Measurements from ENCODE around the gene KASH5. TPM values are rescaled to one million over a fixed set of nuclear protein-coding genes. Genes with fewer than 3 reads are reported as not detected.

Gene KASH5
- total RNA-seq, 1 experiment from 2014 or later: 0.42 TPM

DNA sequence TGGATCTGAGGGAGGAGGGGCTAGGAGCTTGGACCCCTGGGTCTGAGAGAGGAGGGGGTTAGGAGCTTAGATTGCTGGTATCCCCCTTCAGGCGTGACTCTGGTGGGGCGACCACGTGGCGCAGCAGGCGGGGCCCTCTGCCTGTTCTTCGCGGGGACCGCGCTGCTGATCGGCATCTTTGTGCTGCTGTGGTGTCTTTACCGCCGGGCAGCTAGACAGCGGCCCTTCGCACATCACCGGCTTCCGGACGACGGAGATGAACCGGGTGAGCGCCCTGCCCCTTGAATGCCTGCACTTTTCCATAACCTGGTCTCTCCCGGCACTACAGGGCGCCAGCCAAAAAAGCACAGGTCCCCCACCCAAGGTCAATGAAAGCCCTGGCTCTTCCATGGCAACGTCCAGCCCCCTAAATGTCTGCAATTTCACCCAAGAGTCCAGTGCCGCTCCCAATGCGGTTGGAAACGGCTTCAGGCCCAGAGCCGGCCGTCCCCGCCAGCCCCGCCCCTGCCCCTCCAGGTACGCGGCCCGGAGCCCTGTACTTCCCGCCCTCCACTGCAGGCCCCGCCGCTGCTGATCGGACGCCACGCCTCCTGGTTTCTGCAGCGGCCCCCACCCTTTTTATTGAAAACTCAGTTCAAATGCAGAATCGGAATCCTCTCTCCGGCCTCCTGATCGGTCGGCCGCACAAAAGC, 40.0 kb downstream of the KASH5 start (continued):
- TF ChIP-seq, protein P1, sequence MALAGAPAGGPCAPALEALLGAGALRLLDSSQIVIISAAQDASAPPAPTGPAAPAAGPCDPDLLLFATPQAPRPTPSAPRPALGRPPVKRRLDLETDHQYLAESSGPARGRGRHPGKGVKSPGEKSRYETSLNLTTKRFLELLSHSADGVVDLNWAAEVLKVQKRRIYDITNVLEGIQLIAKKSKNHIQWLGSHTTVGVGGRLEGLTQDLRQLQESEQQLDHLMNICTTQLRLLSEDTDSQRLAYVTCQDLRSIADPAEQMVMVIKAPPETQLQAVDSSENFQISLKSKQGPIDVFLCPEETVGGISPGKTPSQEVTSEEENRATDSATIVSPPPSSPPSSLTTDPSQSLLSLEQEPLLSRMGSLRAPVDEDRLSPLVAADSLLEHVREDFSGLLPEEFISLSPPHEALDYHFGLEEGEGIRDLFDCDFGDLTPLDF (CRISPR knock-in tag; IDR thresholded peaks at IDR 0.05): 0 out of 2 replicates have a peak, but pooled peaks have one; percentile 18
- TF ChIP-seq ZNF232 (CRISPR knock-in tag; IDR thresholded peaks at IDR 0.05): 0 out of 2 replicates have a peak, but pooled peaks have one; percentile 42
- TF ChIP-seq, protein P2, sequence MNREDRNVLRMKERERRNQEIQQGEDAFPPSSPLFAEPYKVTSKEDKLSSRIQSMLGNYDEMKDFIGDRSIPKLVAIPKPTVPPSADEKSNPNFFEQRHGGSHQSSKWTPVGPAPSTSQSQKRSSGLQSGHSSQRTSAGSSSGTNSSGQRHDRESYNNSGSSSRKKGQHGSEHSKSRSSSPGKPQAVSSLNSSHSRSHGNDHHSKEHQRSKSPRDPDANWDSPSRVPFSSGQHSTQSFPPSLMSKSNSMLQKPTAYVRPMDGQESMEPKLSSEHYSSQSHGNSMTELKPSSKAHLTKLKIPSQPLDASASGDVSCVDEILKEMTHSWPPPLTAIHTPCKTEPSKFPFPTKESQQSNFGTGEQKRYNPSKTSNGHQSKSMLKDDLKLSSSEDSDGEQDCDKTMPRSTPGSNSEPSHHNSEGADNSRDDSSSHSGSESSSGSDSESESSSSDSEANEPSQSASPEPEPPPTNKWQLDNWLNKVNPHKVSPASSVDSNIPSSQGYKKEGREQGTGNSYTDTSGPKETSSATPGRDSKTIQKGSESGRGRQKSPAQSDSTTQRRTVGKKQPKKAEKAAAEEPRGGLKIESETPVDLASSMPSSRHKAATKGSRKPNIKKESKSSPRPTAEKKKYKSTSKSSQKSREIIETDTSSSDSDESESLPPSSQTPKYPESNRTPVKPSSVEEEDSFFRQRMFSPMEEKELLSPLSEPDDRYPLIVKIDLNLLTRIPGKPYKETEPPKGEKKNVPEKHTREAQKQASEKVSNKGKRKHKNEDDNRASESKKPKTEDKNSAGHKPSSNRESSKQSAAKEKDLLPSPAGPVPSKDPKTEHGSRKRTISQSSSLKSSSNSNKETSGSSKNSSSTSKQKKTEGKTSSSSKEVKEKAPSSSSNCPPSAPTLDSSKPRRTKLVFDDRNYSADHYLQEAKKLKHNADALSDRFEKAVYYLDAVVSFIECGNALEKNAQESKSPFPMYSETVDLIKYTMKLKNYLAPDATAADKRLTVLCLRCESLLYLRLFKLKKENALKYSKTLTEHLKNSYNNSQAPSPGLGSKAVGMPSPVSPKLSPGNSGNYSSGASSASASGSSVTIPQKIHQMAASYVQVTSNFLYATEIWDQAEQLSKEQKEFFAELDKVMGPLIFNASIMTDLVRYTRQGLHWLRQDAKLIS (CRISPR knock-in tag; IDR thresholded peaks at IDR 0.05; ENCODE audit: borderline replicate concordance): no peak
- no peak for TF ChIP-seq NFYB (CRISPR knock-in tag; conservative IDR thresholded peaks at IDR 0.05; ENCODE audit: low read depth)
- no peak for TF ChIP-seq HMGA2 (CRISPR knock-in tag; IDR thresholded peaks at IDR 0.05)
- TF ChIP-seq, protein P3, sequence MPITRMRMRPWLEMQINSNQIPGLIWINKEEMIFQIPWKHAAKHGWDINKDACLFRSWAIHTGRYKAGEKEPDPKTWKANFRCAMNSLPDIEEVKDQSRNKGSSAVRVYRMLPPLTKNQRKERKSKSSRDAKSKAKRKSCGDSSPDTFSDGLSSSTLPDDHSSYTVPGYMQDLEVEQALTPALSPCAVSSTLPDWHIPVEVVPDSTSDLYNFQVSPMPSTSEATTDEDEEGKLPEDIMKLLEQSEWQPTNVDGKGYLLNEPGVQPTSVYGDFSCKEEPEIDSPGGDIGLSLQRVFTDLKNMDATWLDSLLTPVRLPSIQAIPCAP (CRISPR knock-in tag; IDR thresholded peaks at IDR 0.05): no peak
- TF ChIP-seq, protein P4, sequence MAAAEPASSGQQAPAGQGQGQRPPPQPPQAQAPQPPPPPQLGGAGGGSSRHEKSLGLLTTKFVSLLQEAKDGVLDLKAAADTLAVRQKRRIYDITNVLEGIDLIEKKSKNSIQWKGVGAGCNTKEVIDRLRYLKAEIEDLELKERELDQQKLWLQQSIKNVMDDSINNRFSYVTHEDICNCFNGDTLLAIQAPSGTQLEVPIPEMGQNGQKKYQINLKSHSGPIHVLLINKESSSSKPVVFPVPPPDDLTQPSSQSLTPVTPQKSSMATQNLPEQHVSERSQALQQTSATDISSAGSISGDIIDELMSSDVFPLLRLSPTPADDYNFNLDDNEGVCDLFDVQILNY (CRISPR knock-in tag; IDR thresholded peaks at IDR 0.05): peak; percentile 57; the same call in 1 of the 2 replicates
- TF ChIP-seq SMAD3 (CRISPR knock-in tag; IDR thresholded peaks at IDR 0.05; ENCODE audit: borderline replicate concordance): 0 out of 2 replicates have a peak, but pooled peaks have one; percentile 24
- no peak for TF ChIP-seq FOXK1 (CRISPR knock-in tag; IDR thresholded peaks at IDR 0.05)
- TF ChIP-seq, protein P5, sequence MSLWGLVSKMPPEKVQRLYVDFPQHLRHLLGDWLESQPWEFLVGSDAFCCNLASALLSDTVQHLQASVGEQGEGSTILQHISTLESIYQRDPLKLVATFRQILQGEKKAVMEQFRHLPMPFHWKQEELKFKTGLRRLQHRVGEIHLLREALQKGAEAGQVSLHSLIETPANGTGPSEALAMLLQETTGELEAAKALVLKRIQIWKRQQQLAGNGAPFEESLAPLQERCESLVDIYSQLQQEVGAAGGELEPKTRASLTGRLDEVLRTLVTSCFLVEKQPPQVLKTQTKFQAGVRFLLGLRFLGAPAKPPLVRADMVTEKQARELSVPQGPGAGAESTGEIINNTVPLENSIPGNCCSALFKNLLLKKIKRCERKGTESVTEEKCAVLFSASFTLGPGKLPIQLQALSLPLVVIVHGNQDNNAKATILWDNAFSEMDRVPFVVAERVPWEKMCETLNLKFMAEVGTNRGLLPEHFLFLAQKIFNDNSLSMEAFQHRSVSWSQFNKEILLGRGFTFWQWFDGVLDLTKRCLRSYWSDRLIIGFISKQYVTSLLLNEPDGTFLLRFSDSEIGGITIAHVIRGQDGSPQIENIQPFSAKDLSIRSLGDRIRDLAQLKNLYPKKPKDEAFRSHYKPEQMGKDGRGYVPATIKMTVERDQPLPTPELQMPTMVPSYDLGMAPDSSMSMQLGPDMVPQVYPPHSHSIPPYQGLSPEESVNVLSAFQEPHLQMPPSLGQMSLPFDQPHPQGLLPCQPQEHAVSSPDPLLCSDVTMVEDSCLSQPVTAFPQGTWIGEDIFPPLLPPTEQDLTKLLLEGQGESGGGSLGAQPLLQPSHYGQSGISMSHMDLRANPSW (CRISPR knock-in tag; conservative IDR thresholded peaks at IDR 0.05; ENCODE audit: low read depth): no peak
- TF ChIP-seq ZNF671 (CRISPR knock-in tag; IDR thresholded peaks at IDR 0.05): no peak
- TF ChIP-seq NFE2L1 (CRISPR knock-in tag; IDR thresholded peaks at IDR 0.05): peak; percentile 65; the same call in 1 of the 2 replicates
- TF ChIP-seq IRF2 (CRISPR knock-in tag; IDR thresholded peaks at IDR 0.05; ENCODE audit: borderline replicate concordance, low read depth): no peak

DNA sequence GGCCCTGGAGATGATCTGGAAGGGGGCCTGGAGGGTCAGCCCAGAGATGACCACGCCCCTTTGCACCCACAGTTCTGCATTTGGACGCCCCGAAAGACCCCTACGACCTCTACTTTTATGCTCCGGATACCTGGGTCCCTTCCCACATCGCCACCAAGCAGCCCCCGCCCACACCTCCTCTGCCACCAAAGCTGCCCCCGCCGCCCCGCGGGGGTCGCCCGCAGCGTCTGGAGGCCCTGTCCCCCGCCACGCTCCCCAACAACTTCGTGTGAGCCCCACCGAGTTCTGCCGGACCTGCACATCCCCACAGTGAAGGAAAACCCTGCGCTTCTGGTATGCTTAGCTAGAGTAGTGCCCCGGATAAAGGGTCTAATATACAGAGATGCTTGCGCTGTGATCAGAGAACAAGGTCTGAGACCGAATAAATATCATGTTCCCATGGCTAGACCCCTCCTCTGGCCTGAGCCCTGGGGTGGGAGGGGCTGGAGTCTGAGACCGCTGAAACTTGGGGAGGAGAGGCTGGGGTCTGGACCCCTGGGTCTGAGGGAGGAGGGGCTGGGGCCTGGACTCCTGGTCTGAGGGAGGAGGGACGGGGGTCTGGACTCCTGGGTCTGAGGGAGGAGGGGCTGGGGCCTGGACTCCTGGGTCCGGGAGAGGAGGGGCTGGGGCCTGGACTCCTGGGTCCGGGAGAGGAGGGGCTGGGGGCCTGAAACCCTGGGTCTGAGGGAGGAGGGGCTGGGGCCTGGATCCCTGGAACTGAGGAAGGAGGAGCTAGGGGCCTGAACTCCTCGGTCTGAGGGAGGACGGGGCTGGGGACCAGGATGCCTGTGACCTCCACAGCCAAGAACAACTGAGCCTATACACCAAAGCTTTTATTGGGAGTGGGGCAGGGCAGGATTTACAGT, 40.8 kb downstream of the KASH5 start:
- Mint-ChIP-seq H3K27ac (0 out of 2 replicates have a peak overlapping the region, but pooled peaks have one; percentile 67), H3K27me3 (ENCODE audit: low read depth) (peaks cover 98% of the 10 kb centered on the region), H3K9me3 (0 out of 2 replicates have a peak, but pooled peaks cover 4% of the 10 kb centered on the region), H3K4me1 (peaks cover 67% of the 10 kb centered on the region), H3K4me3 (peak overlapping the region; percentile 84), H3K36me3 (peaks cover 3% of the 10 kb centered on the region; the same call in 1 of the 2 replicates)
- no peak for DNase-seq (ENCODE audit: low spot score)
- ChIA-PET CTCF (interaction anchor here (0.6 to 4.5 kb wide), 9 partner anchors 7 to 127 kb away, joined by 3 to 34 read pairs (median 4); partner anchors contain the start of genes DKKL1, SLC17A7 and TEAD2), POLR2A (interaction anchor here (0.6 kb wide), 1 partner anchor 25 kb away, joined by 3 read pairs; no protein-coding TSS in a partner anchor)
- no peak for ATAC-seq
- TF ChIP-seq, protein P6, sequence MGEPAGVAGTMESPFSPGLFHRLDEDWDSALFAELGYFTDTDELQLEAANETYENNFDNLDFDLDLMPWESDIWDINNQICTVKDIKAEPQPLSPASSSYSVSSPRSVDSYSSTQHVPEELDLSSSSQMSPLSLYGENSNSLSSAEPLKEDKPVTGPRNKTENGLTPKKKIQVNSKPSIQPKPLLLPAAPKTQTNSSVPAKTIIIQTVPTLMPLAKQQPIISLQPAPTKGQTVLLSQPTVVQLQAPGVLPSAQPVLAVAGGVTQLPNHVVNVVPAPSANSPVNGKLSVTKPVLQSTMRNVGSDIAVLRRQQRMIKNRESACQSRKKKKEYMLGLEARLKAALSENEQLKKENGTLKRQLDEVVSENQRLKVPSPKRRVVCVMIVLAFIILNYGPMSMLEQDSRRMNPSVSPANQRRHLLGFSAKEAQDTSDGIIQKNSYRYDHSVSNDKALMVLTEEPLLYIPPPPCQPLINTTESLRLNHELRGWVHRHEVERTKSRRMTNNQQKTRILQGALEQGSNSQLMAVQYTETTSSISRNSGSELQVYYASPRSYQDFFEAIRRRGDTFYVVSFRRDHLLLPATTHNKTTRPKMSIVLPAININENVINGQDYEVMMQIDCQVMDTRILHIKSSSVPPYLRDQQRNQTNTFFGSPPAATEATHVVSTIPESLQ (CRISPR knock-in tag; IDR thresholded peaks at IDR 0.05): no peak
- TF ChIP-seq, protein P7, sequence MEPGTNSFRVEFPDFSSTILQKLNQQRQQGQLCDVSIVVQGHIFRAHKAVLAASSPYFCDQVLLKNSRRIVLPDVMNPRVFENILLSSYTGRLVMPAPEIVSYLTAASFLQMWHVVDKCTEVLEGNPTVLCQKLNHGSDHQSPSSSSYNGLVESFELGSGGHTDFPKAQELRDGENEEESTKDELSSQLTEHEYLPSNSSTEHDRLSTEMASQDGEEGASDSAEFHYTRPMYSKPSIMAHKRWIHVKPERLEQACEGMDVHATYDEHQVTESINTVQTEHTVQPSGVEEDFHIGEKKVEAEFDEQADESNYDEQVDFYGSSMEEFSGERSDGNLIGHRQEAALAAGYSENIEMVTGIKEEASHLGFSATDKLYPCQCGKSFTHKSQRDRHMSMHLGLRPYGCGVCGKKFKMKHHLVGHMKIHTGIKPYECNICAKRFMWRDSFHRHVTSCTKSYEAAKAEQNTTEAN (CRISPR knock-in tag; IDR thresholded peaks at IDR 0.05): no peak
- no peak for TF ChIP-seq CBFB (CRISPR knock-in tag; IDR thresholded peaks at IDR 0.05; ENCODE audit: low read depth)
- TF ChIP-seq, protein P8, sequence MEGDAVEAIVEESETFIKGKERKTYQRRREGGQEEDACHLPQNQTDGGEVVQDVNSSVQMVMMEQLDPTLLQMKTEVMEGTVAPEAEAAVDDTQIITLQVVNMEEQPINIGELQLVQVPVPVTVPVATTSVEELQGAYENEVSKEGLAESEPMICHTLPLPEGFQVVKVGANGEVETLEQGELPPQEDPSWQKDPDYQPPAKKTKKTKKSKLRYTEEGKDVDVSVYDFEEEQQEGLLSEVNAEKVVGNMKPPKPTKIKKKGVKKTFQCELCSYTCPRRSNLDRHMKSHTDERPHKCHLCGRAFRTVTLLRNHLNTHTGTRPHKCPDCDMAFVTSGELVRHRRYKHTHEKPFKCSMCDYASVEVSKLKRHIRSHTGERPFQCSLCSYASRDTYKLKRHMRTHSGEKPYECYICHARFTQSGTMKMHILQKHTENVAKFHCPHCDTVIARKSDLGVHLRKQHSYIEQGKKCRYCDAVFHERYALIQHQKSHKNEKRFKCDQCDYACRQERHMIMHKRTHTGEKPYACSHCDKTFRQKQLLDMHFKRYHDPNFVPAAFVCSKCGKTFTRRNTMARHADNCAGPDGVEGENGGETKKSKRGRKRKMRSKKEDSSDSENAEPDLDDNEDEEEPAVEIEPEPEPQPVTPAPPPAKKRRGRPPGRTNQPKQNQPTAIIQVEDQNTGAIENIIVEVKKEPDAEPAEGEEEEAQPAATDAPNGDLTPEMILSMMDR (IDR thresholded peaks at IDR 0.05): no peak
- no peak for TF ChIP-seq SMAD4 (CRISPR knock-in tag; IDR thresholded peaks at IDR 0.05)
